HG02623 (cell line): ENCODE data around the gene PUM2.
"Not testable (repeated sequence)": the region's sequence is repeated elsewhere in the genome, so short reads cannot be mapped to it uniquely, and the experiment has no call there.

Experiments used
- ATAC-seq: cut with Tn5 transposase; IDR thresholded peaks from one replicate; pipeline ENCODE4 v1.9.1; 2021; ENCODE audit warnings: moderate library complexity; ENCODE audit not compliant: unreplicated experiment

Gene PUM2

DNA sequence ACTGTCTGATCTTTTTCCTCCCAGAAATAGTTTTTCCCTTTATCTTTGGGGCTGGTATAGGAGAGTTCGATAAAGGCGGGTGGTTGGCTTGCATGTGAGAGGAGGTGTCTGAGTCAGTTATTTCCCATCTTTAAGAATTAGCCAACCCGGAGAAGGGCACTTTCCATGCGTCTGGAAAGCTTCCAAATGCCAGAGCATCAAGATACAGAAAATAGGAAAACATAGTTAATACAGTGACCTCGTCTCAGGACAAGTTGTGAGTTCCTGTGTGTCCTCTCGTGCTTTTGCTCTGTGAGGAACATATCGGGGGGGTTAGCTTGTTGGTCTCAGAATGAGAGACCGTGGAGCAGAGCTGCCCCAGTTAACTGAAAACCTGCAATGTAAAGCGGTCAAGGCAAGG, 18.7 kb upstream of the PUM2 start:
- ATAC-seq = no peak

DNA sequence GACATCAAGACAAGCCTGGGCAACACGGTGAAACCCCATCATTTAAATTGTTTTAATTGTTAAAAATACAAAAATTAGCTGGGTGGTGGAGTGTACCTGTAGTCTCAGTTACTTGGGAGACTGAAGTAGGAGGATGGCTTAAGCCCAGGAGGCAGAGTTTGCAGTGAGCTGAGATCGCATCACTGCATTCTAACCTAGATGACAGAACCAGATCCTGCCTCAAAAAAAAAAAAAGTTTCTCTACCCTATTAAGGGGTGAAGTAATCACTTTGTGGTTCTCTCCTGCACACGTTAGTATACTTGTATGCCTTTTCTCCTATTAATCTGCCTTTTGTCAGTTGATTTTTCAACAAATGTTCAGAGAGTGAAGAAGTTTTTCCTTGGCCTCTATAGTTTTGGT, 18.1 kb upstream of the PUM2 start:
- no peak for ATAC-seq

DNA sequence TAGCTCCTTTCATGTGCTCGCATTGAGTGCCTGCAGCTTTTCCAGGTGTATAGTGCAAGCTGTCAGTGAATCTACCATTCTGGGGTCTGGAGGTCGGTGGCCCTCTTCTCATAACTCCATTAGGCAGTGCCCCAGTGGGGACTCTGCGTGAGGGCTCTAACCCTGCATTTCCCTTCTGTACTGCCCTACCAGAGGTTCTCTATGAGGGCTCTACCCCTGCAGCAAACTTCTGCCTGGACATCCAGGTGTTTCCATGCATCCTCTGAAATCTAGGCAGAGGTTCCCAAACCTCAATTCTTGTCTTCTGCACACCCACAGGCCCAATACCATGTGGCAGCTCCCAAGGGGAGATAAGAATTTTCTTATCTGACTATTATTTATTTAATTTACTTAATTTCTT, 17.3 kb upstream of the PUM2 start:
- not testable (repeated sequence) for ATAC-seq

DNA sequence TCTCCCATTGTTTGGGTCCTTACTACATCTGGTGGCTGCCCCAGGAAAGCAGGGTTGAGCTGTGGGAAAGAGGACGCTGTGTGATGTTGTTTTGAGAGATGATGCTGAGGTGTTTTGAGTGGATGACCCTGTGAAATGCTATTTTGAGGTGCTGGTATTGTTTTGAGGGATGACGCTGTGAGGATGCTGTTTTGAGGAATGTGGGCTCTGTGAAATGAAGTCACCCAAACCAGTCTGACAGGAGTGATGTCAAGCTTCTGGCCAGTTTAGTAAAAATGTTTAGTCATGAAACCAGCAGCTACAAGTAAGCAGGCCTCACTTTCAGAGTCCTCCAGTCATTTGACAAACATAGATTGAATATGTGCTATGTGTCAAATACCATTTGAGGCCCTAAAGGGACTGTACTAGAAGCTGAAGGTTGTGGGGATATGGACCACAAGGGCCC, 16.1 kb upstream of the PUM2 start:
- ATAC-seq = no peak

DNA sequence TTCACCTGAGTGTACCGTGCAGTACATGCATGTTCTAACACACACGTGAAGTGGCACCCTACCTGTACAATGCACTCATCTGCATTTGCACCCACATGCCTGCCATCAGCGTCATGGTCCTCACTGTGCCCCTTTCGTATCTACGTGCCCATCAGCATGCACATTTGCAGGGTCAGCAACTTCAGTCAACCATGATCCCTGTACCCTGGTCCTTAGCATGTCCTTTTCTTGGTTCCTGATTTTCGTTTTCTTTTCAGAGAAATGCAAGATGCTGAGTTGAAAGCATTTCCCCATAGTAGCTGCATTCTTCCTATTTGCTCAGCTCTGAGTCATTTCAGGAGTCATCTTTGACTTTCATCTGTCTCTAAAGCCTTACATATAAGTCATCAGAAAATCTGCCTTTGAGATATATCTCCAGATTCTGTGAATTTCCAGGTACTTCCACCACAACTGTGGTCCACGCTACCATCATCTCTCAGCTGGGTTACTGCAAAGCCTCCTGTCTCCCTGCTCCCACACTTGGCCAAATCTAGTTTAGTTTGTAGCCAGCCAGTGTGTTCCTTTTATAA, 14.7 kb upstream of the PUM2 start:
- ATAC-seq = peak; percentile 95

DNA sequence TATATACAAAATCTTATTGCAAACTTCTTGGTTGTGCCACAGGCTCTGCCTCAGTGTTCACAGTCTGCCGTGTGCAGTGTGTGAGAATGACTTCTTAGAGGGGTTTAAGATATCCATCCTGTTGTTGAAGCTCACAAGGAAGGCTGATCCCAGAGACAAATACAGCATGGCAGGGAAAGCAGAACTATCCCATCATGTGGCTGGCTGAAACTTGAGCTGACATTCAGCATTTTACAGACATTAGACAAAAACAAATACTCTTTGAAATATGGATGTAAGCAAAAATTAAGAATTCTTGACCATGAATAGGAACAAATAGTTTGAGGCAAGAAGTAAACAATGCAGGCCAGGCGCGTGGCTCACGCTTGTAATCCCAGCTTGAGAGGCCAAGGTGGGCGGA, 12.9 kb upstream of the PUM2 start:
- ATAC-seq = no peak

DNA sequence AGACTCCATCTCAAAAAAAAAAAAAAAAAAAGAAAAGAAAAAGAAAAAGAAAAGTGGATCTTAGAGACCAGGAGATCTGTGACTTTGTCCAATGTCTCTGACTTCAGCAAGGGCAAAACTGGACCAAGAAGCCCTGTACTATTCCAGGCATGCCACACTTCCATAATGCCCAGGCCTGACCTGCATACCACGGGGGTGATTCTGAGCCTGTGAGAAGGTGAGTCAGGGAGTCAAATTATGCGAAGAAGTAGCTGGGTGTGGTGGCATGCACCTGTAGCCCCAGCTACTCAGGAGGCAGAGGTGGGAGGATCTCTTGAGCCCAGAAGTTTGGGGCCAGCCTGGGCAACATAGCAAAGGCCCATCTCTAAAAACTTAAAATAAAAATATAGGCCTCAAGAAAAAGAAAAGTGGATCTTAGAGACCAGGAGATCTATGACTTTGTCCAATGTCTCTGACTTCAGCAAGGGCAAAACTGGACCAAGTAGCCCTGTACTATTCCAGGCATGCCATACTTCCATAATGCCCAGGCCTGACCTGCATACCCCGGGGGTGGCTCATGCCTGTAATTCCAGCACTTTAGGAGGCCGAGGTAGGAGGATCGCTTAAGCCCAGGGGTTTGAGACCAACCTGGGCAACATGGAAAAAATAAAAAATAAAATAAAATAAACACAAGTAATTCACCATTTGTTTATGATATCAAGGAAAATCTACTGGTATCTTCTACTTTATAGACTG, 12.2 kb upstream of the PUM2 start:
- ATAC-seq = no peak

DNA sequence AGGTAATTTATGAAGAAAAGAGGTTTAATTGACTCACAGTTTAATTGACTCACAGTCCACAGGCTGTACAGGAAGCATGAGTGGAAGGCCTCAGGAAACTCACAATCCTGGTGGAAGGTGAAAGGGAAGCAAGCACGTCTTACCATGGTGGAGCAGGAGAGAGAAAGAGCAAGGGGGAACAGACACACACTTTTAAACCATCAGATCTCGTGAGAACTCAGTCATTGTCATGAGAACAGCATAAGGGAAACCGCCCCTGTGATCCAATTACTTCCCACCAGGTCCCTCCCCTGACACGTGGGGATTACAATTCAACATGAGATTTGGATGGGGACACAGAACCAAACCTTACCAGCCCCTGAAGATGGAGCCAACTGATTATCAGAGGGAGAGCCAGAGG, 11.2 kb upstream of the PUM2 start:
- ATAC-seq = no peak

DNA sequence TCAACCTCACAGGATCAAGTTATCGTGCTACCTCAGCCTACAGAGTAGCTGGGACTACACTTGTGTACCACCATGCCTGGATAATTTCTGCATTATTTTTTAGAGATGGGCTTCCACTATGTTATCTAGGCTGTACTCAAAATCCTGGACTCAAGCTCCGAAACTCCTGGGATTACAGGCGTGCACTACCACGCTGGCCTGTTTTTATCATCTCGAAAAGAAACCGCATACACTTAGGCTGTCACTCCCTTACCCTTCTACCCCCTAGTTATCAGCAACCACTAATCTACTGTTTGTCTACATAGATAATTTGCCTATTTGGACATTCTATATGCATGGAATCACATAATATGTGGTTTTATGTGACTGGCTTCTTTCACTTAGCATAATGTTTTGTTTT, 8.5 kb upstream of the PUM2 start:
- ATAC-seq = no peak

DNA sequence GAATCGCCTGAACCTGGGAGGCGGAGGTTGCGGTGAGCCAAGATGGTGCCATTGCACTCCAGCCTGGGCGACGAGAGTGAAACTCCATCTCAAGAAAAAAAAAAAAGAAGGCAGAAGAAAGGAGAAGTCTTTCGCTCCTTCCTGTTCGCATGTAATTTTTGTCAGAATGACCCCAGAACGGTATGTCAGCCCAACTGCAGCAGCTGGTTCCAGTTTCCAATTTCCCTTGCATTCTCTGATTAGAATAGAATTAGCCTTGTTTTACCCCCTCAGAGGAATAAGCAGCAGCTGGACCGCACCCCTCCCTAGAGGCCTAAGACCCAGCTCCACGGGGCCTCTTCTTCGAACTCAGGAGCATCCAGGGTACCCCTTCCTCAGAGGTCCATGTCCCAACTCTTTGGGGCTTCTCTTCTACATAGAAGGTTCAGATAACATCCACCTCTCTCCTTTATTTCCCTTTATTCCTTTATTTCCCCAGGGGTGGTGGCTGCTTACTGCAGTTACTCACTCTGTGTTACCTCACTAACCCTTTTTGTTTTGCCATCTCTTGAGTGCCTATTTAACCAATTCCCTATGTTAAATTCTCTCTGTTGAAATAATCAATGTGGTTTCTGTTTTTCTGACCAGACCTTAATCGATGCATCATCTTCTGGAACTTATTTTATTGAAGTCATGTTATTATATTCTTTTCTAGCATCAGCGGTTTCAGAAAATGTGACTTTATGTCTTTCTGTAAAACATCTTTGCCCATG, 7.2 kb upstream of the PUM2 start:
- ATAC-seq = no peak

DNA sequence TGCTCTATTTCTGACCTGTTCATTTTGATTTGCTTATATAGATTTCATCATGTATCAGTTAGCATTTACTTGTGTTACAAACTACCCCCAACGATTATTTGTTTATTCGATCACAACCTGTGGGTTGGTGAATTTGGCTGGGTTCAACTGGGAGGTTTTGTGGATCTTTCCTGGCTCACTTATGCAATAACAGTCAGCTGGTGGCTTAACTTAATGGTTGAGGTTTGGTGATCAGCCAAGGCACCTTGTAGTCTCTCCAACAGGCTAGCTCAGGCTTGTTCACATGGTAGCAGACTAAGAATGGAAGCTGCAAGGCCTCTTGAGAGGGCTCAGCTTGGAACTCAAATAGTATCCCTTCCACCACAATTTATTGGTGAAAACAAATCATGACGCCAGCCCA, 5.4 kb upstream of the PUM2 start:
- no peak for ATAC-seq

DNA sequence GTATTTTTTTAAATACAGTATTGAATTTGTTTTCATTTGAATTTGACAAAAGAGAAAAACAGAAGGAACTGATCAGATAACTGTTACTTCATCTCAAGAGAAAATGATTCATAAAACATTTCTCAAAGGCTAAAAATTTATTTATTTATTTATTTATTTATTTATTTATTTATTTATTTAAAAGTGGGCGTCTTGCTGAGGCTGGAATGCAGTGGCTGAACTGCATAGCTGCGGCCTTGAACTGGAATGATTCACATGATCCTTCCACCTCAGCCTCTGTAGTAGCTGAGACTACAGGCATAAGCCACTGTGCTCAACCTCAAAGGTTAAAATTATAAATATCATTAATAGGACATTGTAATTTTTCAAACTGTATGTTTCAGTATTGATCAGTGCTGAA, 4.5 kb upstream of the PUM2 start:
- no peak for ATAC-seq

DNA sequence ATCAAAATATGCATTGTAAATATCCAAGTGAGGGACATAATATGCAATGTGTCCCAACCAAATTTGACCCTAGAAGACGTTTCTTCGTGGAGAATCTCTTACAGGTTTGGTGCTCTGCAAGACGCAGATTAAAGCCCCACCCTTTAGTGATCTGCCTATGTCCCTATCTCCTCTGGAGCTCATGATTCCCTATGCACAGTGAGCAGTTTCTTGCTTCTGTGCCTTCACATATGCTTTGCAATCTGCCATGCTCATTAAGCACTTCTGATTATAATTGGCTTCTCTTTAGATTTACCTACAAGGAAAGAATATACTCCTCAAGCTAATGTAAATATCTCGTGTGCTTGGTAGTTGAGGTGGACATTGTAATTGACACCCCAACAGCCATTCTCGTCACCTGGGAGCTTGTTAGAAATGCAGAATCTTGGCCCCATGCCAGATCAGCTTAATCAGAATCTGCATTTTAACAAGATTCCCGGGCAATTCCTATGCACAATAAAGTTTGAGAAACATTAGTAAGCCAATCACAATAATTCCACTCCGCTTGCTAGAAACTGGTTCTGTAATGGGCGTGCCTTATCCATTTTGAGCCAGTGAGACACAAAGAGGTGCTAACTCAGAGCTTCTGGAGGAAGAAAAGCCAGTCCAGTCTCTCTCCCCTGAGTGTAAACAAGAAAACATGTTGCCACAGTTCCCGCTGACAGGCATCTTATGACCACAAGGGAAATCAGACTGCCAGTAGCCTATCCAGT, 2.8 kb upstream of the PUM2 start:
- no peak for ATAC-seq

DNA sequence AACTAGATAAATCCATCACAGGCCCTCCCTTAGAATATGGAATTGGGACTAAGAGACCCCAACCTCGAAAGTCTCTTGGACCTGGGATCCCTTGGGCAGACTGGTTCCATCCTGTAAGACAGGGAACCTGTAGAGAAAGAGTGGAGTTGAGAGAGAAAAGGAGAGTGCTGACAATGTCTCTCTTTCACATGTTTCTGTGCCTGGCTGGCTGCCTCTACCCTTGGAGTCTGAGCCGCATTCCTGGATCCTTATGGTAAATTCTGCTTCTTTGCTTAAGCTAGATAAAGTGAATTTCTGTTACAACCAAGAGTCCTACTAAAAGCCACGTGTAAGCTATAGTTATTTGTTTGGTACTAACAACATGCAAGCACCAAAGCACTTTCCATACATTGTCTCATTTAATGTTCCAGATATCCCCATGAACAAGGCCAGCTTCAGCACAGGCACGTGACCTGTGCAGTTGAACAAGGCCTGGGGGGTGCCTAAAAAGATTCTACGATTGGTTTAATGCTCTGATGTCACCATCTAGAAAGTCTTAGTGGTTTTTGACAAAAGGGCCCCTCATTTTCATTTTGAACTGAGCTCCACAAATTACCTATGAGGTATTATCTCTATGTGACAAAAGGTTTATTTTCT, 2.1 kb upstream of the PUM2 start:
- ATAC-seq = no peak

DNA sequence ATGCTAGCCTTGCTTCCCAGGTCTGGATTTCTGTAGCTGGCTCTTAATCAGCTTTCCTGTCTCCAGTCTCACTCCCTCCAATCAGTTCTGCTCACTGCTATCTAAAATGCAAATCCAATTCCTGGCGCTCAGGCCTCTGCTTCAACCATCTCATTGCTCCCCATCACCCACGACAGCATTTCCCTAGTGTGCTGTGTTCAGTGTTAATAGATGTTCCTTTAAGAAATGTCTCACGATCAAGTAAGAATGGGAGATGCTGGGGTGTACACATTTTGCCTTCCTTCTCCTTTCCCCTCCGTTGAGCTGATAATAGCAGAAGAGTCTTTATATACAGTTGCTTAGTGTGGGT, 1.6 kb upstream of the PUM2 start:
- no peak for ATAC-seq

DNA sequence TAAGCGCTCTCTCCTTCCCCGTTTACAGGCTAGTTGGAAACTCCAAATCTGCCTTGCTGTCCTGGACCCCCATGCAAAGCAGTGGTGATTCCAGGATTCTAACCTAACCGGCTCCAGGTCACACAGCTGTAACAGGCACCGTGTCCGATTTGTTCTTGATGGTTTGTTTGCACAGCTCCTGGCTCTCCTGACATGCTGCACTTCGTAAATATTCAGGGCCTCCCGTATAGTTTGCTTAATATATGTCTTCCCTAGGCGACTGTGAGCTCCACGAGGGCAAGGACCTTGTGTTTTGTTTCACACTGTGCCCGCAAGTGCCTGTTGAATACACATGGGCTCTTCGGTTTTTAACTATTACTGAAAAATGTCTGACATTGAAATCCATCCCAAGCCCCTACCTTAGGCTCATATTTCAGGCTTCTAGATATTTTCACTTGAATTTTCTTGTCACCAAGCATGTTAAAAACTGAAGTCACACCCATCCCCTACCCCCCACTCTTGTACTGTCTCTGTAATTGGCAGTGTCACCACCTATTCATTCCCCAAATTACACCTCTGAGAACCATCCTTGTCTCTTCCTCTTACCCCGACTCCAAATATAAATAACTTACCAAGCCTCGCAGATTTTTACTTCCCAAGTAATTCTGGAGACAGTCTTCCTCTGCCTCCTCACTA, 1.0 kb upstream of the PUM2 start:
- no peak for ATAC-seq

DNA sequence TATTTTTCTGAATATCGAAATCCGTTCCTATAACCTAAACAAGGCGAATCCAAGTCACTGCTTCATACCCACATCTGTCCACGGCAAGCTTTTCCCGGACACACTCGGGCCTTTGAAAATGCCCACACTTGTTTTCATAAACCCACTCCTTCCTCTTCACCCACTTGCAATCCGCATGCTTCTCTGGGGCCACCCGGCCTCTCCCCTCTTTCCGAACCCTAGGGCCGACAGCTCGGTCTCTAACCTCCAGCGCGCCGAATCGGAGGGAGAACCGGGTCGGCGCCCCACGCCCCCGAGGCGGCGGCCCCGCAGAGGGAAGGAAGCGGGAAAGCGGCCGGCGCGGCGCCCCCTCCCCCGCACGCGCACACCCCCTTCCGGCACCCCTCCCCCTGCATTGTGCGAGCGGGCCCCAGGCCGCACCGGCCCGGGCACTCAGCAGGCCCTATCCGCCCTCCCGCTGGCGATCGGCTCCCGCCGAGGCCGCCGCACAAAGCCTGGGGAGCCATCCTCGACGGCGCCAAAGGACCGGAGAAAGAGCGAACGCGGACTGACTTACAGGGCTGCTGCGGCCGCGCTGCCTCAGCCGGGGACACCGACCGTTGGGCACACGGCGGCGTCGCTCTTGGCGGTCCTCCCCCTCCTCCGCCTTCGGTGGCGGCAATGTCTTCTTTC, 467 bp downstream of the PUM2 start:
- peak; percentile 24 for ATAC-seq

DNA sequence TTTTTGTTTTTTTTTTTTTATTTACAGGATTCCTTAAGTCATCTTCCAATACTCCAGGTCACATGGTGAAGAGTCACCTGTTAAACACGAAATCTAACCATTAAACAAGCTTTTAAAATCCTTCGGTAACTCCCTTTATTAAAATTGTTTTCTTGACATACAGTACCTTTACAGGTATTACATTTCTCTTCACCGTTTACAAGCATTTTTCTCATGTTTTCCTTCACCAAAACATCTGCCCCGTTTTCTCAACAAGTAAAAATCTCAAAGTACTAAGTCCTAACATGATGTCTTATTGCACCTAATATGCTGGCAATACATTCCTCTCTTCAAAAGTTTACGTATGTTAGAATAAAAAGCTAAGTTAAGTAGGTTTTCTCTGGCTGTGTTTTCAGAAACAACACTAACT, 1.1 kb downstream of the PUM2 start:
- no peak for ATAC-seq

DNA sequence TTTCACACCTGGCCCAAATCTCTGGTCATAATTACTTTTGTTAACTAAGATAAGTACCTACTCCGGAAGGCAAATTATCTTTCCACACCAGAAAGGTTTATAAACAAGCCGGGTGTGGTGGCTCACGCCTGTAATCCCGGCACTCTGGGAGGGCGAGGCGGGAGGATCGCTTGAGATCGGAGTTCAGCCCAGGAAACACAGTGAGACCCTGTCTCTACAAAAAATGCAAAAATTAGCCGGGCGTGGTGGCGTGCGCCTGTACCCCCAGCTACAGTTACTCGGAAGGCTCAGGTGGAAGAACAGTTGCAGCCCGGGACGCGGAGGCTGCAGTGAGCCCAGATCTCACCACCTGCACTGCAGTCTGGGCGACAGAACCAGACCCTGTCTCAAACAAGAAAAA, 2.1 kb downstream of the PUM2 start:
- ATAC-seq = no peak
